Astrocyte (in vitro differentiated cells and primary cell): ENCODE measurements around the gene PPP6R1.

Source experiments
- CTCF ChIP-seq: IDR thresholded peaks from 2 replicates; pipeline ENCODE4 v1.5.1; 2011; ENCODE audit warnings: low read depth, mild to moderate bottlenecking, inconsistent platforms, low read length, moderate library complexity; ENCODE audit not compliant: insufficient read depth
- EZH2 ChIP-seq: IDR thresholded peaks from 2 replicates; pipeline ENCODE4 v1.6.1; 2012; ENCODE audit warnings: mild to moderate bottlenecking, low read length, inconsistent platforms; ENCODE audit not compliant: insufficient read depth

GRCh38 chr19:55301459-55302317, 42.9 kb upstream of the PPP6R1 start:
- TF ChIP-seq CTCF (peak; percentile 84), EZH2 (no peak)
